Measurements from ENCODE around the gene MAK. TPM values are rescaled to one million over a fixed set of nuclear protein-coding genes. Genes with fewer than 3 reads are reported as not detected.
"Not testable (repeated sequence)": the region's sequence is repeated elsewhere in the genome, so short reads cannot be mapped to it uniquely, and the experiment has no call there.

MAK gene
- total RNA-seq, 5 donors from 2014 or later (not counting 1 experiment from before 2014, with no cell fraction given): 0.19 to 0.26 (median 0.23) TPM; not detected in 2

- Histone ChIP-seq H3K27ac (ENCODE audit: low read length) (no peak overlapping the region), H3K27me3 (replicated peaks in 1 of 2; ENCODE audit: control insufficient read depth in 2 of 2, extremely low read depth in 1 of 2, insufficient read depth in 2 of 2, low read length in 1 of 2) (peaks cover 0 to 14% of the 10 kb centered on the region in 2 experiments), H3K4me1 (ENCODE audit: control insufficient read depth in 1 of 2, extremely low read depth in 1 of 2, insufficient read depth in 2 of 2, low read length in 2 of 2) (no peaks in the 10 kb centered on the region), H3K4me3 (ENCODE audit: control insufficient read depth in 1 of 2, extremely low read depth in 1 of 2, low read length in 1 of 2) (no peak overlapping the region), H3K9me3 (no peaks in the 10 kb centered on the region), H3K36me3 (ENCODE audit: control insufficient read depth in 2 of 2, extremely low read depth in 1 of 2, insufficient read depth in 1 of 2, low read length in 1 of 2) (no peaks in the 10 kb centered on the region)
- ATAC-seq (replicated peaks in 1 of 4) (no peak), DNase-seq (no peak)
- Mint-ChIP-seq H3K27me3 (peaks cover 16 to 18% of the 10 kb centered on the region in 2 donors), H3K36me3 (no peaks in the 10 kb centered on the region), H3K4me3 (no peak overlapping the region), H3K4me1 (no peaks in the 10 kb centered on the region), H3K27ac (no peak overlapping the region), H3K9me3 (no peaks in the 10 kb centered on the region)
- POLR2A ChIA-PET: no interaction called here
- no CpG with 5 or more reads among the region's 1 CpG for WGBS (ENCODE audit: insufficient coverage)
- CTCF ChIA-PET: no interaction called here
These were observed 35.0 kb upstream of the MAK start for GRCh38 chr6:10873374-10873773.

DNA sequence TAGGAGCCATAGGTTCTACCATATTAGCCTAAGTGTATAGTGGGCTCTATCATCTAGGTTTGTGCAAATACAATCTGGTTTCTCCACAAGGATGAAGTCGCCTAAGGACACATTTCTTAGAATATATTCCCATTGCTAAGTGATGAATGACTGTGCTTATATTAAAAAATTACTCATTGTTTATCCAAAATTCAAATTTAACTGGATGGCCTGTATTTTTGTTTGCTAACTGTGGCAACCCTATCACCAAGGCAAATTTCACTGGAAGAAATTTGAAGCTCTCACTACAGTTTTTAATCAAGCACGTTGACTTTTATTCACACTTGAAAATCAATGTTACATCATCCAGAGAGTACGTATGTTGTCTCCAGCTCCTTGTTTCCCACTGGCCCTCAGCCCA, 29.6 kb upstream of the MAK start:
- no peak for DNase-seq
- ChIA-PET POLR2A (no interaction called here), CTCF (no interaction called here)
- peaks cover 5 to 8% of the 10 kb centered on the region in 2 donors for H3K27me3 Mint-ChIP-seq
- no peaks in the 10 kb centered on the region for H3K4me1 Mint-ChIP-seq
- no peak for ATAC-seq (replicated peaks in 1 of 4)
- H3K4me3 ChIP-seq (ENCODE audit: control insufficient read depth in 1 of 2, extremely low read depth in 1 of 2, low read length in 1 of 2): no peak overlapping the region
- H3K27me3 ChIP-seq (replicated peaks in 1 of 2; ENCODE audit: control insufficient read depth in 2 of 2, extremely low read depth in 1 of 2, insufficient read depth in 2 of 2, low read length in 1 of 2): peaks cover 0 to 5% of the 10 kb centered on the region in 2 experiments
- no peak overlapping the region for H3K27ac ChIP-seq (ENCODE audit: low read length)
- no peaks in the 10 kb centered on the region for H3K9me3 ChIP-seq
- H3K27ac Mint-ChIP-seq: no peak overlapping the region
- H3K9me3 Mint-ChIP-seq: no peaks in the 10 kb centered on the region
- H3K36me3 ChIP-seq (ENCODE audit: control insufficient read depth in 2 of 2, extremely low read depth in 1 of 2, insufficient read depth in 1 of 2, low read length in 1 of 2): no peaks in the 10 kb centered on the region
- 83% methylated on average over 2 of the region's 3 CpGs for WGBS (ENCODE audit: insufficient coverage)
- H3K36me3 Mint-ChIP-seq: no peaks in the 10 kb centered on the region
- H3K4me3 Mint-ChIP-seq: no peak overlapping the region
- H3K4me1 ChIP-seq (ENCODE audit: control insufficient read depth in 1 of 2, extremely low read depth in 1 of 2, insufficient read depth in 2 of 2, low read length in 2 of 2): no peaks in the 10 kb centered on the region

GRCh38 chr6:10866709-10867108, 28.4 kb upstream of the MAK start:
- no CpG with 5 or more reads among the region's 3 CpGs for WGBS (ENCODE audit: insufficient coverage)

DNA sequence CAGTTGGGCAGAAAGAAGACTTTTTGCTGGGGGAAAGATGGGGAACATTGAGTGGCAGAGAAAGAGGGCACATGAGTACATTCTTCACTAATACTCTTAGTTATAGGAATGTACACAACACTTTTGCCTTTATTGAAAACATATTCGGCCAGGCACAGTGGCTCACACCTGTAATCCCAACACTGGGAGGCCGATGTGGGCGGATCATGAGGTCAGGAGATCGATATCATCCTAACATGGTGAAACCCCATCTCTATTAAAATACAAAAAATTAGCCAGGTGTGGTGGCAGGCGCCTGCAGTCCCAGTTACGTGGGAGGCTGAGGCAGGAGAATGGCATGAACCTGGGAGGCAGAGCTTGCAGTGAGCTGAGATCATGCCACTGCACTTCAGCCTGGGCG, 24.7 kb upstream of the MAK start:
- CTCF ChIA-PET: interaction anchor here in 1 of 2 donors (0.7 kb wide), 1 partner anchor 24 kb away, joined by 3 read pairs; no protein-coding TSS in a partner anchor
- not testable (repeated sequence) for H3K27ac Mint-ChIP-seq

More at GRCh38 chr6:10866709-10867108, 28.4 kb upstream of the MAK start:
- H3K4me3 Mint-ChIP-seq; H3K9me3 Mint-ChIP-seq; DNase-seq; H3K27ac ChIP-seq (ENCODE audit: low read length); H3K9me3 ChIP-seq; CTCF ChIA-PET; H3K27me3 ChIP-seq (replicated peaks in 1 of 2; ENCODE audit: control insufficient read depth in 2 of 2, extremely low read depth in 1 of 2, insufficient read depth in 2 of 2, low read length in 1 of 2); H3K4me3 ChIP-seq (ENCODE audit: control insufficient read depth in 1 of 2, extremely low read depth in 1 of 2, low read length in 1 of 2); H3K36me3 ChIP-seq (ENCODE audit: control insufficient read depth in 2 of 2, extremely low read depth in 1 of 2, insufficient read depth in 1 of 2, low read length in 1 of 2); ATAC-seq (replicated peaks in 1 of 4); H3K36me3 Mint-ChIP-seq; H3K27me3 Mint-ChIP-seq; POLR2A ChIA-PET; H3K27ac Mint-ChIP-seq; H3K4me1 Mint-ChIP-seq; H3K4me1 ChIP-seq (ENCODE audit: control insufficient read depth in 1 of 2, extremely low read depth in 1 of 2, insufficient read depth in 2 of 2, low read length in 2 of 2): not testable (repeated sequence)

DNA sequence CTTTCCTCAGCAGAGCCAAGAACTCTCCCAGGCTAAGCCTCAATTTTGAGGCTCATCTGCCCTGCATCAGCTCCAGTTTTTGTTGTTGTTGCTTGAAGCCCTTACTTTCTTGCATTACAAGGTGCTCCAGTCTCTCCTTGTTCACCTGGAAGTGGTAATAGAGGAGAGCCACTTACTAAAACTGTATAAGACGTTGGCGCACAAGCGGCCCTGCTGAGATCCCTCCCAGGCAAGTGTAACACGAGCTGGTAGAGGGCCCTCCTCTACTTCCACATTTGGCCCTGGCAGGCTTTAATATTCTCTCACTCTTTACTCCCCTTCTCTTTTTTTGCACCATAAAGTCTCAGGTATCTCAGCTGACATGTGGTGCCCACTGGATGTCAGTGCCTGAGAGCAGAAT, 24.0 kb upstream of the MAK start:
- Histone ChIP-seq H3K4me3 (ENCODE audit: control insufficient read depth in 1 of 2, extremely low read depth in 1 of 2, low read length in 1 of 2) (no peak overlapping the region), H3K4me1 (ENCODE audit: control insufficient read depth in 1 of 2, extremely low read depth in 1 of 2, insufficient read depth in 2 of 2, low read length in 2 of 2) (no peaks in the 10 kb centered on the region), H3K36me3 (ENCODE audit: control insufficient read depth in 2 of 2, extremely low read depth in 1 of 2, insufficient read depth in 1 of 2, low read length in 1 of 2) (no peaks in the 10 kb centered on the region), H3K27ac (ENCODE audit: low read length) (no peak overlapping the region), H3K9me3 (no peaks in the 10 kb centered on the region), H3K27me3 (replicated peaks in 1 of 2; ENCODE audit: control insufficient read depth in 2 of 2, extremely low read depth in 1 of 2, insufficient read depth in 2 of 2, low read length in 1 of 2) (no peaks in the 10 kb centered on the region)
- Mint-ChIP-seq H3K36me3 (no peaks in the 10 kb centered on the region), H3K4me3 (no peak overlapping the region), H3K9me3 (no peaks in the 10 kb centered on the region), H3K4me1 (no peaks in the 10 kb centered on the region), H3K27ac (no peak overlapping the region), H3K27me3 (peaks cover 0 to 2% of the 10 kb centered on the region in 2 donors)
- DNase-seq (no peak), ATAC-seq (replicated peaks in 1 of 4) (no peak)
- CTCF ChIA-PET: no interaction called here
- no CpG with 5 or more reads among the region's 4 CpGs for WGBS (ENCODE audit: insufficient coverage)
- POLR2A ChIA-PET: no interaction called here

More for the DNA sequence above, 24.7 kb upstream of the MAK start:
- H3K27me3 Mint-ChIP-seq; H3K27me3 ChIP-seq (replicated peaks in 1 of 2; ENCODE audit: control insufficient read depth in 2 of 2, extremely low read depth in 1 of 2, insufficient read depth in 2 of 2, low read length in 1 of 2); H3K27ac ChIP-seq (ENCODE audit: low read length); H3K9me3 Mint-ChIP-seq; DNase-seq; POLR2A ChIA-PET; H3K36me3 ChIP-seq (ENCODE audit: control insufficient read depth in 2 of 2, extremely low read depth in 1 of 2, insufficient read depth in 1 of 2, low read length in 1 of 2); H3K4me1 ChIP-seq (ENCODE audit: control insufficient read depth in 1 of 2, extremely low read depth in 1 of 2, insufficient read depth in 2 of 2, low read length in 2 of 2); H3K4me3 ChIP-seq (ENCODE audit: control insufficient read depth in 1 of 2, extremely low read depth in 1 of 2, low read length in 1 of 2); H3K36me3 Mint-ChIP-seq; ATAC-seq (replicated peaks in 1 of 4); H3K4me3 Mint-ChIP-seq; H3K4me1 Mint-ChIP-seq; H3K9me3 ChIP-seq: not testable (repeated sequence)
- WGBS (ENCODE audit: insufficient coverage): 100% methylated on average over 3 of the region's 7 CpGs

DNA sequence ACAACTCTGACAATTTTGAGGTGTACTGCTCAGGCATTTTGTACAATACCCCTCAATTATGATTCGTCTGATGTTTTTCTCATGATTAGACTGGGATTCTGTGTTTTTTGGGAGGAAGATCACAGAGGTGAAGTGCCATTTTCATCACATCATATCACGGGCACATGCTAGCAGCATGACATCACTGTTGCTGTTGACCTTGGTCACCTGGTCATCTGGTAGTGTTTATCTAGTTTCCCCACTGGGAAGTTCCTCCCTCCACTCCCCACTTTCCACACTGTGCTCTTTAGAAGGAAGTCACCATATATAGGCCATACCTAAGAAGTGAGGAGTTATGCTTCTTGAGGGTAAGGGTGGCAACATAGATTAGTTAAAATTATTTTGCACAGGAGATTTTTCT, 22.7 kb upstream of the MAK start:
- H3K9me3 ChIP-seq: no peaks in the 10 kb centered on the region
- H3K4me1 ChIP-seq (ENCODE audit: control insufficient read depth in 1 of 2, extremely low read depth in 1 of 2, insufficient read depth in 2 of 2, low read length in 2 of 2): no peaks in the 10 kb centered on the region
- H3K36me3 Mint-ChIP-seq: no peaks in the 10 kb centered on the region
- no peaks in the 10 kb centered on the region for H3K27me3 ChIP-seq (replicated peaks in 1 of 2; ENCODE audit: control insufficient read depth in 2 of 2, extremely low read depth in 1 of 2, insufficient read depth in 2 of 2, low read length in 1 of 2)
- H3K4me1 Mint-ChIP-seq: no peaks in the 10 kb centered on the region
- H3K9me3 Mint-ChIP-seq: no peaks in the 10 kb centered on the region
- no peak overlapping the region for H3K27ac Mint-ChIP-seq
- H3K27me3 Mint-ChIP-seq: peaks cover 0 to 8% of the 10 kb centered on the region in 2 donors
- ChIA-PET POLR2A (no interaction called here), CTCF (no interaction called here)
- DNase-seq (no peak), ATAC-seq (replicated peaks in 1 of 4) (no peak)
- H3K27ac ChIP-seq (ENCODE audit: low read length): no peak overlapping the region
- no peaks in the 10 kb centered on the region for H3K36me3 ChIP-seq (ENCODE audit: control insufficient read depth in 2 of 2, extremely low read depth in 1 of 2, insufficient read depth in 1 of 2, low read length in 1 of 2)
- H3K4me3 Mint-ChIP-seq: no peak overlapping the region
- WGBS (ENCODE audit: insufficient coverage): no CpG with 5 or more reads among the region's 2 CpGs
- no peak overlapping the region for H3K4me3 ChIP-seq (ENCODE audit: control insufficient read depth in 1 of 2, extremely low read depth in 1 of 2, low read length in 1 of 2)

- Histone ChIP-seq H3K4me1 (ENCODE audit: control insufficient read depth in 1 of 2, extremely low read depth in 1 of 2, insufficient read depth in 2 of 2, low read length in 2 of 2) (no peaks in the 10 kb centered on the region), H3K27me3 (replicated peaks in 1 of 2; ENCODE audit: control insufficient read depth in 2 of 2, extremely low read depth in 1 of 2, insufficient read depth in 2 of 2, low read length in 1 of 2) (peaks cover 0 to 9% of the 10 kb centered on the region in 2 experiments), H3K4me3 (ENCODE audit: control insufficient read depth in 1 of 2, extremely low read depth in 1 of 2, low read length in 1 of 2) (no peak overlapping the region), H3K9me3 (no peaks in the 10 kb centered on the region), H3K27ac (ENCODE audit: low read length) (no peak overlapping the region), H3K36me3 (ENCODE audit: control insufficient read depth in 2 of 2, extremely low read depth in 1 of 2, insufficient read depth in 1 of 2, low read length in 1 of 2) (no peaks in the 10 kb centered on the region)
- H3K4me3 Mint-ChIP-seq: no peak overlapping the region
- no peak for ATAC-seq (replicated peaks in 1 of 4)
- H3K27me3 Mint-ChIP-seq: peaks cover 10 to 13% of the 10 kb centered on the region in 2 donors
- no CpG with 5 or more reads among the region's 2 CpGs for WGBS (ENCODE audit: insufficient coverage)
- peaks cover 7 to 14% (median 7%) of the 10 kb centered on the region in 3 donors for H3K9me3 Mint-ChIP-seq
- H3K36me3 Mint-ChIP-seq: peaks cover 6% of the 10 kb centered on the region
- CTCF ChIA-PET: interaction anchor here in 1 of 2 donors (0.6 kb wide), 1 partner anchor 526 kb away, joined by 4 read pairs; no protein-coding TSS in a partner anchor
- DNase-seq: no peak
- H3K27ac Mint-ChIP-seq: no peak overlapping the region
- H3K4me1 Mint-ChIP-seq: peaks cover 0 to 2% (median 0%) of the 10 kb centered on the region in 3 donors
- POLR2A ChIA-PET: no interaction called here
These were observed 18.9 kb upstream of the MAK start for GRCh38 chr6:10857259-10857658.
